Stimulated activated CD8-positive, alpha-beta memory T cell treated with anti-CD3 and anti-CD28 coated beads, Interleukin-15, amount 100 ng/mL, for 4 hours (primary cell): ENCODE data around the gene BCAS3.
"Not testable (repeated sequence)": the region's sequence is repeated elsewhere in the genome, so short reads cannot be mapped to it uniquely, and the experiment has no call there.

Experiments used
- DNase-seq, 2 donors: peaks; one replicate each; pipeline ENCODE4 v3.0.0-alpha.2; 2020; ENCODE audit warnings: low read depth in 2 of 2

The BCAS3 gene

DNA sequence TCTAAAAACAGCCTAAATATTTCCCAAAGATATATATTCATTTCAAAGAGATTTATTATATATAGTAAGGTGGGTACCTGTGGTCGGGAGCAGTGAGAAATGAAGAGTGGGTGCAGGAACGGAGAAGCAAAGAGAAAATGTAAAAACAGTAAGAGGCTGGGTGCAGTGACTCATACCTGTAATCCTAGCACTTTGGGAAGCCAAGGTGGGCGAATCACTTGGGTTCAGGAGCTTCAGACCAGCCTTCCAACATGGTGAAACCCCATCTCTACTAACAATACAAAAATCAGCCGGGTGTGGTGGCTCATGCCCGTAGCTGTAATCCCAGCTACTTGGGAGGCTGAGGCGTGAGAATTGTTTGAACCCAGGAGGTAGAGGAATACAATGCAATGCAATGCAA lies 257.1 kb downstream of the BCAS3 start:
- no peak for DNase-seq

DNA sequence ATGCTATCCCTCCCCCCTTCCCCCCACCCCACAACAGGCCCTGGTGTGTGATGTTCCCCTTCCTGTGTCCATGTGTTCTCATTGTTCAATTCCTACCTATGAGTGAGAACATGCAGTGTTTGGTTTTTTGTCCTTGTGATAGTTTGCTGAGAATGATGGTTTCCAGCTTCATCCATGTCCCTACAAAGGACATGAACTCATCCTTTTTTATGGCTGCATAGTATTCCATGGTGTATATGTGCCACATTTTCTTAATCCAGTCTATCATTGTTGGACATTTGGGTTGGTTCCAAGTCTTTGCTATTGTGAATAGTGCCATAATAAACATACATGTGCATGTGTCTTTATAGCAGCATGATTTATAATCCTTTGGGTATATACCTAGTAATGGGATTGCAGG lies 258.3 kb downstream of the BCAS3 start:
- DNase-seq, result not testable (repeated sequence)

DNA sequence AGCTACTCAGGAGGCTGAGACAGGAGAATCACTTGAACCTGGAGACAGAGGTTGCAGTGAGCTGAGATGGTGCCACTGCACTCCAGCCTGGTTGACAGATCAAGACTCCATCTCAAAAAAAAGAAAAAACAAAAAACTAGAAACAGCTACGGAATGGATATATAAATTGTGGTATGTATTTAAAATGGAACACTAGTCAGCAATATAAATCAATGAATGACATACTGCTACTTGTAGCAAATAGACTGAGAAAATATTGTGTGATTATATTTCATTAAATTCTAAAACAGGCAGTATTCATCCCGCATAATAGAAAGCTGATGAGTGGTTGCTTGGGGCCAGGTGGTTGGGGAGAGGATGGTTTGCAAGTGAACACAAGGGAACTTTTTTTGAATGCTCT lies 261.7 kb downstream of the BCAS3 start:
- DNase-seq, result no peak

DNA sequence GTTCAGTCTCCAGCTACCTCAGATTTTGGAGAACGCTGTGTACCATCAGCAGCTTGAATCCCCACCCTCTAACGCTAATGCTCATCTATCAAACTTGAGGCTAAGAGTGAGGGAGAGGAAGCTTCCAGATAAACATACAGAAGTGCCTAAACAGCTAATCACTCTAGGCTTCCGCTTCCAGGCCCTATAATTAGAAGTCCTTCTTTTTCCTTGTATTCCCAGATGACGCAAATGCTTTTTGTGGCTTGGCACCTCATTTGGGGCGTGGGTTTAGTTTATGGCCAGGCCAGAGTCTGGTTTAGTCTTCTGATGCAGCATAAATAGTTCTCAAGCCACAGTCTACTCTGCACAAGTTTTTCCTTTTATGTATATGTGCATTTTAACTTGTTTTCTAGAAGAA lies 263.4 kb downstream of the BCAS3 start:
- DNase-seq, result no peak

DNA sequence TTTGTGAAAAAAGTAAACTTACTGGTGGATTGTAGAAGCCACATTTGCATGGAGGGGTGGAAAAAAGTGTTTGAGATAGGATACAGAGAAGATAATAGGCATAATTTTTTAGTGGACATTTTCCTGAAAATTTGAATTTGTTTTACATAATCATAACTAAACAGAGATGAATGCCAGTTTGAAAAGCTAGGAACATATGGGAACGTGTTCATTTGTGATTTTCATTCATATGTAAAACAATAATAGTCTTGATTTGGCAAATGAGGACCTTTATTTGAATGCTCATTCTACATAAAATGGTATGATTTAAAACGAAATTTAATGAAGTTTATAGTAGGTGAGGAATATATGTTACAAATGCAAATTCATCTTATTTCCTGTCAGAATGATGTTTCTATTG lies 263.9 kb downstream of the BCAS3 start:
- DNase-seq, result no peak

DNA sequence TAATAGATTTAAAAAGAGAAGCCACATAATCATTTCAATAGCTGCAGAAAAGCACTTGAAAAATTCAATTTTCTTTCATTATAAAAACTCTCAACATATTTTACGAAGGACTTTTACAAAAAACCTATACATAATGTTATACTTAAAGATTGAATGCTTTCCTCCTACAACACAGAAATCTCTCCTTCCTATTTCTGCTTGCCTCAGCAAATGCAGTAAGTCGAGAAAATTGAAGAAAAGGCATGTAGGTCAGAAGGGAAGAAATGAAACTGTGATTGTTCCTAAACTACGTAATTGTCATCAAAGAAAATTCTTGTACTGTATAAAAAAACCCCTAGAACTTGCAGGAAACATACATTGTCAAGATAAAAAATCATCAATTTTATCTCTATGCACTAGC lies 267.1 kb downstream of the BCAS3 start:
- no peak for DNase-seq

DNA sequence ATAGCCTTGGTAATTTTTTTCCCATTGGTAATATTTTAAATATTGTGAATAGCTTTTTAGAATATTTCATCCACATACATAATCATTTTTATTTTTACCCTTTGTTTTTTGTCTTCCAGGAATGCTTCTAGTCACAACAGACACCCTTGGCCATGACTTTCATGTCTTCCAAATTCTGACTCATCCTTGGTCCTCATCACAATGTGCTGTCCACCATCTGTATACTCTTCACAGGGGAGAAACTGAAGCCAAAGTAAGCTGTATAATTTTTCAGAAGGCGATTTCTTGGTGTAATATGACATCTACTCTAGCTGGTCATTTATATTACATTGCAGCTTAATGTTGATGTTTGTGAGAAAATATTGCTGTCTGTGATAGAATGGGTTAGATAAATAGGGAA lies 269.4 kb downstream of the BCAS3 start:
- no peak for DNase-seq

DNA sequence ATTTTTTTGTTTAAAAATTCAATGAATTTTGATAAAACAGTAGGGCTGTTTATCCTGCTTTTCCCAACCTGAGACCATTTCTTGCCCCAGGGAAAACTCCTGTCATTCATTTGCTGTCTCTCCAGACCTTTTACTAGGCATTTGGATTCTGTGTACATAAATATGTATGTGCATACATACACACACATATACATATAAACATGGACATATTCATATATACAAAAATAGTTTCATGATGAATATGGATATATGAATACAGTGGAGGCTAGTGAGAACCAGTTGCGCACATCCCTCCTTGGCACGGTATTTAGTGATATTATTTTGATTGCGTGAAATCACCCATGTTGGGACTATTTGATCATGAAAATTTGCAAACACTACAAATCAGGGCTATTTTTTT lies 269.9 kb downstream of the BCAS3 start:
- no peak for DNase-seq

DNA sequence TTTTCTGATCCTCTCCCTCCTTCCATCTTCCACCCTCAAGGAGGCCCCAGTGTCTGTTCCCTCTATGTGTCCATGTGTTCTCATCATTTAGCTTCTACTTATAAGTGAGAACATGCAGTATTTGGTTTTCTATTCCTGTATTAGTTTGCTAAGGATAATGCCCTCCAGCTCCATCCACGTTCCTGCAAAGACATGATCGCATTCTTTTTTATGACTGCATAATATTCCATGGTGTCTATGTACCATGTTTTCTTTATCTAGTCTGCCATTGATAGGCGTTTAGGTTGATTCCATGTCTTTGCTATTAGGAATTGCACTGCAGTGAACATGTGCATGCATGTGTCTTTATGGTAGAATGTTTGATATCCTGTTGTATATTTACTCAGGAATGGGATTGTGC lies 275.1 kb downstream of the BCAS3 start:
- DNase-seq, result no peak

DNA sequence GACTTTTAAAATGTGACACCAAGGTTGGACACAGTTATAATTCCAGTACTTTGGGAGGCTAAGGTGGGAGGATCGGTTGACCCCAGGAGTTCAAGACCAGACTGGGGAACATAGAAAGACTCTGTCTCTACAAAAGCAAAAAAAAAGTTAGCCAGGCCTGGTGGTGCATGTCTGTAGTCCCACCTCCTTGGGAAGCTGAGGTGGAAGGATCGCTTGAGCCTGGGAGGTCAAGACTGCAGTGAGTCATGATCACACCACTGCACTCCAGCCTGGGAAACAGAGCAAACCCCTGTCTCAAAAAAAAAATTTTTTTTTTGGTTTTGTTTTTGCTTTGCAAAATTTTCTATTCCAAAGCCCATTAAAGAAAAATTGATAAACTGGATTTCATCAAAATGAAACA lies 281.4 kb downstream of the BCAS3 start:
- no peak for DNase-seq

DNA sequence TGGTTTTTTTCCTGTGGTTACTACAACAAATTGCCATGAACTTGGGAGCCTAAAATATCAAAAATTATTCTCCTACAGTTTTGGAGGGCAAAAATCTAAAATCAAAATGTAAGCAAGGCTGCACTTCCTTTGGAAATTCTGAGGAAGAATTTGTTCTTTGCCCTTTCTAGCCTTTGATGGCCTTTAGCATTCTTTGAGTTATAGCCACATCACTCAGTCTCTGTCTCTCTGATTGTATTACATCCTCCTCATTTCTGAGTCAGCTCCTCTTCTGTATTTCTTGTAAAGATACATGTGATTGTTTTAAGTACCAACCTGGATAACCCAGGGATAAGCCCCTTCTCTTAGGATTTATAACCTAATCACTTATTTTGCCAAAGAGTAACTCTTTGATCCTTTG lies 282.0 kb downstream of the BCAS3 start:
- no peak for DNase-seq

DNA sequence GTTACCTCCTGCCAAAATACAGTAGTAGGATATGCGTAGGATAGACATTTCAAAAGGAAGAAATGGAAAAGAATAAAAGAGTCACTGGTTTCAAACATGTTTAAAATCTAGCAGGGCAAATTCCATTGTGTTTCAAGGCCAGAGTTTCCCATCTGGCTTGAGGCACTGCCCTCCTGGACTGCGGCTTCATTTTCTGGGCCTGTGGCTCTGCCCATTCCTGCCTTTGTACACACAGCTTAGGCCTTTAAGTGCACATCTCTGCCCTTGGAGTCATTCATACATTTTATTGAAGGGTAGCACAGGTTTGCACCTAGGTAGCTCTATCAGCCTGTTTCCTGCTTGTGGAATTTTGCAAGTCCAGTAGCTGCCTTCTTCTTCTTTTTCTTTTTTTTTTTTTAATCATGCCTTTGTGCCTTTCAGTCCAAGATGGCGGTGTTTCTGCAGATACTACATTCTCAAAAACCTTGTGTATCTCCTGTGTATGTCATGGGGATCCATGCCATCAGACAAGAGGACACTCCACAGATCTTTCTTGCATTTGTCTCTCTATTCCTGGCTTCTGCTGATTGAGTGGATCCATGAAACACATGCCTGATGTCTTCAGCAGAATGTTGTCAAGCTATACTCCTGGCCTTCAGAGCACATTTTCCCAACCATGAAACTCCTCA lies 282.9 kb downstream of the BCAS3 start:
- no peak for DNase-seq

DNA sequence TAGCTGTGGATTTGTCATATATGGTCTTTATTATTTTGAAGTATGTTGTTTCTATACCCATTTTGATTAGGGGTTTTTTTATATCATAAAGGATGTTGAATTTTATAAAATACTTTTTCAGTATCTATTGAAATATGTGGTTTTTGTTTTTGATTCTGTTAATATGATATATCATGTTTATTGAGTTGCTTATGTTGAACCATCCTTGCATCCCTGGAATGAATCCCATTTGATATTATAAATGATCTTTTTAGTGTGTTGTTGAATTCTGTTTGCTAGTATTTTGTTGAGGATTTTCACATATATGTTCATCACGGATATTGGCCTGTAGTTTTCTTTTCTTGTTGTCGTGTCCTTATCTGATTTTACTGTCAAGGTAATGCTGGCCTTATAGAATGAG lies 286.5 kb downstream of the BCAS3 start:
- no peak for DNase-seq

DNA sequence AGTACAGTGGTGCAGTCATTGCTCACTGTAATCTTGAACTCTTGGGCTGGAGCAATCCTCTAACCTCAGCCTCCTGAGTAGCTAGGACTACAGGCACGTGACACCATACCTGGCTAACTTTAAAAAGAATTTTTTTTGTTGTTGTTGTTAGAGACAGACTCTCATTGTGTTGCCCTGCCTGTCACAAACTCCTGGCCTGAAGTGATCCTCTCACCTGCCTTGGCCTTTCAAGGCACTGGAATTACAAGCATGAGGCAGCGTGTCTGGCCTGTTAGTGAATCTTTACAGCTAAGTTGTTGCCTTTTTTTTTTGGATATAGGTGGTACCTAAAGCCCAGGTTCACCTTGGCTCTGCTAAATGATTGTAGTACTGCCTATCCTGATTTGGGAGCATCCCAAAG lies 290.6 kb downstream of the BCAS3 start:
- DNase-seq, result no peak

DNA sequence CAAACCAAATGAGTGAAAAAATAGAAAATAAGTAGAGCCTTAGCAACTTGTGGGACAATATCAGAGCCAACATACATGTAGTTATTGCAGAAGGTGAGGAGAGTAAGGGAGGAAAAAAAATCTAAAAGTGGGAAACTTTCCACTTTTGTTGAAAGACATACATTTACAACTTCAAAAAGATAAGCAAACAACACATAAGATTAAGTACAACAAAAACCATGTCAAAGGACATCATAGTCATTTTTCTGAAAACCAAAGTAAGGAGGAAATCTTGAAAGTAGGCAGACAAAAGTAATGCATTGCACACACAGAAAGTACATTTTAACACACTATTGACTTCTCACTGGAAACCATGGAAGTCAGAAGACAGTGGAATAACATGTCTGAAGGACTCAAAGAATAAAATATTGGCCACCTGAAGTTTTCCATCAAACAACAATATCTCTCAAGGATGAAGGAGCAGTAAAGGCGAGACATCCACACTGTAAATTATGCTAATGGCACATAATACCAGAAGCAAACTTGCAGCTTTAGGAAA lies 291.9 kb downstream of the BCAS3 start:
- no peak for DNase-seq

DNA sequence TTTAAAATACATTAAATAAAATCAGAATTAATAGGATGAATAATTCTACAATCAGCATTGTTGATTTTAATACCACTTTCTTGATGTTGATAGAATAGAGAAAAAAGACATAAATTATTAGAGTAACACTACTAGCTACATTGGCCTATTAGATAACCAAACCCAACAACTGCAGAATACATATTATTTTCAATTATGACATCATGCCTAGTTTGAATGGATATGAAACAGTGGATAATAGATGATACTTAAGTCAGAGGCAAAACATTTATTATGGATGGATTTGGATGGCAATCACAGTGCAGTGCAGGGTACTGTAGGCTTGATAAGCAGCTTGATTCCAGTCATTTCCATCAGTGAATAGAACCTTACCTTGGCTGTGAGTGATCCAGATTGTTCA lies 293.1 kb downstream of the BCAS3 start:
- no peak for DNase-seq

DNA sequence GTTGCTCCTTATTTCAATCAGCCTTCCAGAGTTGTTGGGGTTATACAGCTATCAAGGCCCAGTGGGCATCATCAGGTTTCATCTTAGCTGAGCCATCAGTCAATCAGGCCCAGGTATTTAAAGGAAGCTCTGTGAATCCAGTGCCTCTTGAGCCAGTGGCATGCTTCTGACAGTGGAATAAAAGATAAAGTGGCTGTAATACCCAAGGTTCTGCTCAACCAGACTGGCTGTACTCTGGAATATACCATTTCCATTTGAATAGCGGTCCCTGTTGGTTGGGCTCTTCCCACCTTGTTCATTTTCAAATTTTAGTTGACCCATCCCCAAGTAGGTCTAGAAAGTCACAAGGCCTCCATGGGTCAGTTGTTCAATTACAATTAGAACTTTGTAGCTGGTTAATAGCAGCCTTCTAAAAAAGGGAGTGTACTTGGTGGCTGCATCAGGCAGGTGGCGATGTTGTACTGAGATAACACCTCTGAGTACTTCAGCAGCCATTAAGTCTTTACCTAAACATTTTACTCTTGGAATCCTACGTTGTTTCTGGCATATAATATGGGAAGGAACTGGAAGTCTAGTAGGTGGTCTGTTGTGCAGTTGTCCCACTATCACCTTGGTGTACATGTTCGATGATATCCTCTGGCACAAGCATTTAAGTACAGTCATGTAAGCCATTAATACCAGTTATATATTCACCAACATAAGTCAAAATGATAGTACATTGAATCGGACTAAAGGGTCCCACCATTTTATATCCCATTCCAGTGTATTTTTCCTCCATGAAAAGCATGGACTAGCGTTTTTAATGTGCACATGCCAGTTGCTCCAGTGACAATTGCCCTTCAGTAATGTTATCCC lies 294.1 kb downstream of the BCAS3 start:
- DNase-seq, result no peak

DNA sequence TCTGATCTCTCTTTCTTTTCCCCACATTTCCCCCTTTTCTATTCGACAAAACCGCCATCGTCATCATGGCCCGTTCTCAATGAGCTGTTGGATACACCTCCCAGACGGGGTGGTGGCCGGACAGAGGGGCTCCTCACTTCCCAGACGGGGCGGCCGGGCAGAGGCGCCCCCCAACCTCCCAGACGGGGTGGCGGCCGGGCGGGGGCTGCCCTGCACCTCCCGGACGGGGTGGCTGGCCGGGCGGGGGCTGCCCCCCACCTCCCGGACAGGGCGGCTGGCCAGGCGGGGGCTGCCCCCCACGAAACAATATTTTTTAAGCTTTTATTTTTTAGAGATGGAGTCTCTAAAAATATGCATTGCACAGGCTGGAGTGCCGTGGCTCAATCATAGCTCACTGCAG lies 299.2 kb downstream of the BCAS3 start:
- DNase-seq, result not testable (repeated sequence)

DNA sequence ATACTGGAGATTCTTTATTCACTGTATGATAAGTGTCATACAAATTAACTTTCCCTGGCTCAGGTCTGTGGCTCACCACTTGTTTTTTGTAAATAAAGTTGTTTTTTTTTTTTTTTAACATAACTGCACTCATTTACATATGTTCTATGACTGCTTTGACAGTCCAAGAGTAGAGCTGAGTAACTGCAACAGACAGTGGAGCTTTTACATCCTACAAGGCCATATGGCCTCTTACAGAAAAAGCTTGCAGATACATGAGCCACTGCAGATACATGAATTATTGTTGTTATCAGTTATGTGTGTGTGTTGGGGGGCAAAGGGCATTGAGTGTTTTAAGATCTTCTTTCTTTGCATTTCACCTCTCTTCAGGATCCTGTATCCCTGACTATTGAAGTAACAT lies 311.7 kb downstream of the BCAS3 start:
- no peak for DNase-seq

DNA sequence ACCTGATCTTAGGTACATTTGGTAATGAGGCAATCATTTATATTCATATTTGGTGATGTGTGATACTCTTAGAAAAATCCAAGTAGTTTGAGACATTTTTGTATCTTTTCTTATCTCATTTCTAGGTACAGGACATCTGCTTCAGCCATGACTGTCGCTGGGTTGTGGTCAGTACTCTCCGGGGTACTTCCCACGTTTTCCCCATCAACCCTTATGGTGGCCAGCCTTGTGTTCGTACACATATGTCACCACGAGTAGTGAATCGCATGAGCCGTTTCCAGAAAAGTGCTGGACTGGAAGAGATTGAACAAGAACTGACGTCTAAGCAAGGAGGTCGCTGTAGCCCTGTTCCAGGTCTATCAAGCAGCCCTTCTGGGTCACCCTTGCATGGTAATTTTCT lies 312.2 kb downstream of the BCAS3 start:
- no peak for DNase-seq

DNA sequence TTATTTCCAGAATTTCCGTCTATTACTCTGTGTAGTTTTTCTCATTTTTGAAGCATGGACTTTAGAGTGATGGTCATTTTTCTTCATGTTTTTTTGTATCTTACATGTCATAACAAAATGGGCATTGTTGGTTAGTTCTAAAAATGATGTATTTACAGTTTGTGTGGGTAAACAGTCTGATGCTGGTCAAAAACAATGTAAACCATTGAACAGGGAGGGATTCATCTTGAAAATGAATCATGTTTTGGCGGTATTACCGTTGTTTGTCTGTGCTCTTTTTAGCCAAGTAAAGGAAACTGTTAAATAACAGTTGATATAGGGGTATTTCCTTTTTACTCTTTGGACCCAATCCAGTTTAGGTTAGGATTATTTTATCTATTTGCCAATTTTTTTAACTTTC lies 315.8 kb downstream of the BCAS3 start:
- no peak for DNase-seq

DNA sequence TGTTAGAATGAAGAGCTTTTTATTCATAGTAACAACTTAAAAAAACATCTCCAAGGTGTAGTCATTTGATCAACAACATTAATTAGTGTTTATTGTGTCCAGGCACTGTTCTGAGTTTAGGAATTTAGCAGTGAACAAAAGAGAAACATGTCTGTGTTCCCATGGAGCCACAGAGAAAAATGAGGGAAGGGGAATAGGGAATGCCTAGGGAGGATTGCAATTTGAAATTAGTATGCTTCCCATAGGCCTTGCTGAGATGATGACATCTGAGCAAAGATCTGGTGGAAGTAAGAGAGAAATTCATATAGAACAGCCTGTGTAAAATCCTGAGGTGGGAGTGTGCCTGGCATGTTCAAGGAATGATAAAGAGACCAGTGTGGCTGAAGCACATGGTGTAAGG lies 318.0 kb downstream of the BCAS3 start:
- no peak for DNase-seq

DNA sequence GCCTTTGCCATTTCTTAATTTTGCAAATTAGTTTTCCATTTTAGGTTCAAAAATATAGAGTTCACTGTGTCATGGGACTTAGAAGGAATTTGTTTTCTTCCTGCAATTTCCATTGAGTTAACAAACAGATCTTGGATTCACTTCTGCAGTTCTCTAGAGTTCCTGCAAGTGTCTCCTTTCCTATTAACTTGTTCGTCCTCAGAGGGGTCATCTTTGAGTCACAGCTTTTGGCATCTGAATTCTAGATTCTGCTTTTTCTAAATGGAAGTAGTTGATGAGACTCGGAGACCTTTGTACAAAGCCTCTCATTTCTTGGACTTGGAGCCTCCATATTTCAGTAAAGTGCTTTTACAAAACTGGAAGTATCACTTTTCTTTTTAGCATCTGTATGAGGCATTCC lies 323.3 kb downstream of the BCAS3 start:
- DNase-seq, result no peak
